Lung (tissue), 12 donors: Measurements from ENCODE around the gene OMP. TPM values are rescaled to one million over a fixed set of nuclear protein-coding genes. Genes with fewer than 3 reads are reported as not detected.

Experiments
- ATAC-seq: fragments of 200-7000 bp; cut with Tn5 transposase; one replicate; pipeline ENCODE4 v1.9.1; 2020; ENCODE audit warnings: moderate number of reproducible peaks; ENCODE audit not compliant: insufficient read depth, low FRiP score
- DNase-seq, 3 donors: peaks; one replicate each; pipeline ENCODE4 v3.0.0-alpha.2; 2013 to 2017
- H3K27ac ChIP-seq, 2 donors: one replicate each; pipeline ENCODE4 v1.5.1; 2013; ENCODE audit warnings: mild to moderate bottlenecking in 2 of 2, moderate library complexity in 2 of 2, control low read depth in 1 of 2, inconsistent platforms in 1 of 2, low read depth in 1 of 2, low read length in 1 of 2
- H3K27me3 ChIP-seq, 3 donors: one replicate each; pipeline ENCODE4 v1.5.1; 2013; ENCODE audit warnings: low read length in 2 of 3; ENCODE audit not compliant: control insufficient read depth in 3 of 3, insufficient read depth in 3 of 3
- H3K36me3 ChIP-seq, 4 donors: one replicate each; pipeline ENCODE4 v1.5.1; 2013; ENCODE audit warnings: low read length in 4 of 4, mild to moderate bottlenecking in 1 of 4, moderate library complexity in 1 of 4; ENCODE audit not compliant: control insufficient read depth in 4 of 4, insufficient read depth in 4 of 4
- H3K4me1 ChIP-seq, 5 donors: one replicate each; pipeline ENCODE4 v1.5.1; 2013; ENCODE audit warnings: low read length in 5 of 5, mild to moderate bottlenecking in 2 of 5, moderate library complexity in 1 of 5; ENCODE audit not compliant: control insufficient read depth in 5 of 5, insufficient read depth in 5 of 5
- H3K4me3 ChIP-seq: one replicate; pipeline ENCODE4 v1.5.1; 2013; ENCODE audit warnings: mild to moderate bottlenecking, control low read depth, moderate library complexity
- H3K9ac ChIP-seq, 2 donors: one replicate each; pipeline ENCODE4 v1.5.1; 2013; ENCODE audit warnings: low read length in 2 of 2, control low read depth in 1 of 2; ENCODE audit not compliant: insufficient read depth in 1 of 2
- H3K9me3 ChIP-seq, 4 donors: one replicate each; pipeline ENCODE4 v1.5.1; 2013; ENCODE audit warnings: low read length in 3 of 4, mild to moderate bottlenecking in 1 of 4, moderate library complexity in 1 of 4; ENCODE audit not compliant: control insufficient read depth in 4 of 4, insufficient read depth in 3 of 4
- WGBS, 2 donors: extraction: QIAGEN DNeasy Blood & Tissue Kit; methylation state at CpG; one replicate each; pipeline ENCODE4 v1.1.7; 2013; 5-methylcytosine and 5-hydroxymethylcytosine counted together
- polyA plus RNA-seq, 2 donors: library from polyadenylated mRNA; stranded (reverse); fragments of 200-250 nt; gene quantifications; one replicate each; pipeline ENCODE4 v1.2.1, GENCODE V29; 2013
- total RNA-seq, 2 donors: library from RNA; depleted of rRNA in 1 of 2; stranded (reverse); fragments of >200 nt in 1 of 2; gene quantifications; one replicate each; pipeline ENCODE4 v1.2.1, GENCODE V29; 2014 to 2021
- TF ChIP-seq, protein P1 (sequence below): IDR thresholded peaks from 2 replicates; pipeline ENCODE4 v1.5.1; 2012; ENCODE audit warnings: mild to moderate bottlenecking; ENCODE audit errors: control extremely low read depth, extremely low read depth
- donor health status: control.
- donor health status: control.
- donor health status: Bipolar disorder and iron deficiency.
- donor health status: healthy.
- donor health status: DM: yes; HTN: yes; CAD: no.

OMP gene
- total and polyA plus RNA-seq, 4 donors: 0.37 to 0.74 (median 0.61) TPM; not detected in 1

DNA sequence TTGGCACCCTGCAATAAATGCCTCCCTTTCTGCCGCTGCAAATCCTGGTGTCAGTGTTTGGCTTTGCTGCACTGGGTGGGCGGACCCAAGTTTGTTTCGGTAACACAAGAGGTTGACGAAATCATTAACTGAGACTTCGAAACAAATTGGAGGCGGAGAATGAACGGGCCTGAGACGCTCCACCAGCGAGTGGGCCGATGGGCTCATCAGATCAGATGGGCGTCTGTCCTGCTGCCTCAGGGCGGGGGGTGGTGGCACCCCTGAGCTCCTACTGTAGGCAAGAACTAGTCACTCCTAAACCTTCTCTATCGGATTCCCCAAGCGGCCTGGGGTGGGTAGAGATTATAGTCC, 36.8 kb upstream of the OMP start:
- TF ChIP-seq, protein P1, sequence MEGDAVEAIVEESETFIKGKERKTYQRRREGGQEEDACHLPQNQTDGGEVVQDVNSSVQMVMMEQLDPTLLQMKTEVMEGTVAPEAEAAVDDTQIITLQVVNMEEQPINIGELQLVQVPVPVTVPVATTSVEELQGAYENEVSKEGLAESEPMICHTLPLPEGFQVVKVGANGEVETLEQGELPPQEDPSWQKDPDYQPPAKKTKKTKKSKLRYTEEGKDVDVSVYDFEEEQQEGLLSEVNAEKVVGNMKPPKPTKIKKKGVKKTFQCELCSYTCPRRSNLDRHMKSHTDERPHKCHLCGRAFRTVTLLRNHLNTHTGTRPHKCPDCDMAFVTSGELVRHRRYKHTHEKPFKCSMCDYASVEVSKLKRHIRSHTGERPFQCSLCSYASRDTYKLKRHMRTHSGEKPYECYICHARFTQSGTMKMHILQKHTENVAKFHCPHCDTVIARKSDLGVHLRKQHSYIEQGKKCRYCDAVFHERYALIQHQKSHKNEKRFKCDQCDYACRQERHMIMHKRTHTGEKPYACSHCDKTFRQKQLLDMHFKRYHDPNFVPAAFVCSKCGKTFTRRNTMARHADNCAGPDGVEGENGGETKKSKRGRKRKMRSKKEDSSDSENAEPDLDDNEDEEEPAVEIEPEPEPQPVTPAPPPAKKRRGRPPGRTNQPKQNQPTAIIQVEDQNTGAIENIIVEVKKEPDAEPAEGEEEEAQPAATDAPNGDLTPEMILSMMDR: no peak
- ATAC-seq (peak; percentile 2), DNase-seq (peak; percentile 73 to 82 (median 76))
- Histone ChIP-seq H3K9ac (peak overlapping the region; percentile 59 to 90), H3K27ac (peak overlapping the region; percentile 86 to 94), H3K27me3 (no peaks in the 10 kb centered on the region), H3K36me3 (no peaks in the 10 kb centered on the region), H3K4me3 (no peak overlapping the region), H3K4me1 (peaks cover 0 to 23% (median 6%) of the 10 kb centered on the region in 5 donors), H3K9me3 (no peaks in the 10 kb centered on the region)
- 15 to 31% methylated on average over 14 of the region's 14 CpGs for WGBS, 2 donors

DNA sequence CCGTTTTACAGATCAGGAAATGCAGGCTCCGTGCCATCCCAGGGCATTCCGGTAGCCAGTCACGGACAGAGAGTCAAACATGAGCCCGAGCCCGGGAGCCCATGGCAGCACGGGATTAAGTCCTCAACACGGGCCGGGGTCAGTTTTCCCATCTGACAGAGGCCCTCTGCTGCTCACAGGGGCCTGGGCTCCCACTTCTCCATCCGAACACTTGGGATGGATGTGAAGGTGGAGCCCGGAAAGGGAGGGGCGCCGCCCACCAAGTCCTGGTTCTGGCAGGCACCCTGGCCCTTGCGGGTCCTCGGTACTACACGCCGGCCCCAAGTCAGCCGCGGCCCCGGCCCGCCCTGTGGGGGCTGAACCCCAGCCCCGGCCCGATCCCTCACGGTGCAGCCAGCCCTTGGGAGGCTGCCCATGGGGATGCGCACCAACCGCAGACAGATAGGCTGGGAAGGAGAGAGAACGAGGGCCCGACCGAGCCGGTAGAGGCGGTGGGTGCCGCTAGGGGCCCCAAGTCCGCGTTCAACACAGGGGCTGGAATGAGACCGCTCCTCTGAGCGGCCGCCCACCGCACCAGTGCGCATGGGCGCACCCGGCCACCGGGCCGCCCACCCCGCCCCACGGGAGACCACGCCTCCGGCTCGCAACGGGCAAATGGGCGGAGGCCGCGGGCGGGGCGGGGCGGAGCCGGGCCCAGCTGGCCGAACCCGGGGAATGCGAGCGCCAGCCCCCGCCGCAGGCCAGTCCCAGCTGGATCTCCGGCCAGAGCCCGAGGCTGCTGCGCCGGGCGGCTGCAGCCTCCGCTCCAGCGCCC, 36.2 kb upstream of the OMP start, which contains the start of gene CAPN5:
TSS of gene CAPN5 (plus strand) at position 743 of the 814 bp plus-strand sequence. CDS start 17,916 bp downstream, outside the sequence.
- no peaks in the 10 kb centered on the region for H3K27me3 ChIP-seq
- DNase-seq (peak; percentile 97 to 98 (median 97)), ATAC-seq (peak; percentile 98)
- H3K36me3 ChIP-seq: no peaks in the 10 kb centered on the region
- H3K9me3 ChIP-seq: no peaks in the 10 kb centered on the region
- peak within 1 kb of the TSS; percentile 72 for H3K4me3 ChIP-seq
- TF ChIP-seq, protein P1: no peak
- H3K4me1 ChIP-seq: peaks cover 0 to 23% (median 6%) of the 10 kb centered on the region in 5 donors
- peak within 1 kb of the TSS; percentile 86 to 94 for H3K27ac ChIP-seq
- peak within 1 kb of the TSS; percentile 59 to 90 for H3K9ac ChIP-seq
- WGBS, 2 donors: 0 to 1% methylated on average over 52 to 69 of the region's 69 CpGs

DNA sequence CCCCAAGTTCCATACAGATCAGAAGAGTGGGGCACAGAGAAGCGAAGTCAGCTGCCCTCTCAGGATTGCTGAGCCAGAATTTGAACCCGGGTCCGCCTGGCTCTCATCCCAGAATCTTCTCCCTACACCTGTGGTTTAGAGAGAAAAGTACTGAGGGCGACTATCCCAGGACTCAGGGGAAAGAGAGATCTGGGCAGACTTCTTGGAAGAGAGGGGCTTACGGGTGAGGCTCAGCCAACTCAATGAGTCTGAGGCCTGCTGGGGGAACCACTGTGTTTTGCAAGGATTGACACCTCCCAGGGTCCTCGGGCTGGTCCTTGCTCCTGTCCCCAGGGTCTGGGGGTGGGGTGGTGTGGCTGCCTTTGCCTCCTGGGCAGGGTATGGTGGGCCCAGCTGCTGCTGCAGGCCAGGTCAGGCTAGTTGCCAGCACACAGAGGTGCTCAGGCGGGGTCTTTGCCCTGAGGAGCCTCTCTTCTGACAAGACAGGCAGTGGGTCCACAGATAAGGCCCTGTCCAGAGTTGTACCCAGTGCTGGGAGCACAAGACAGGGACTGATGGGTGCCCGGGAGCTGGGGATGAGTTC, 34.7 kb upstream of the OMP start:
- WGBS, 2 donors: 90 to 93% methylated on average over 8 of the region's 8 CpGs
- H3K27ac ChIP-seq: no peak overlapping the region
- no peaks in the 10 kb centered on the region for H3K36me3 ChIP-seq
- DNase-seq (peak in 1 of 3 donors; percentile 6), ATAC-seq (no peak)
- no peaks in the 10 kb centered on the region for H3K9me3 ChIP-seq
- peaks cover 0 to 33% (median 13%) of the 10 kb centered on the region in 5 donors for H3K4me1 ChIP-seq
- no peaks in the 10 kb centered on the region for H3K27me3 ChIP-seq
- no peak overlapping the region for H3K4me3 ChIP-seq
- TF ChIP-seq, protein P1: no peak
- H3K9ac ChIP-seq: no peak overlapping the region
